Kidney tubule cell (primary cell): ENCODE measurements around the gene DNASE1L1.

Source experiments
- DNase-seq: peaks from one replicate; pipeline ENCODE4 v3.0.0-alpha.2; 2018; ENCODE audit warnings: low spot score

Gene DNASE1L1, protein sequence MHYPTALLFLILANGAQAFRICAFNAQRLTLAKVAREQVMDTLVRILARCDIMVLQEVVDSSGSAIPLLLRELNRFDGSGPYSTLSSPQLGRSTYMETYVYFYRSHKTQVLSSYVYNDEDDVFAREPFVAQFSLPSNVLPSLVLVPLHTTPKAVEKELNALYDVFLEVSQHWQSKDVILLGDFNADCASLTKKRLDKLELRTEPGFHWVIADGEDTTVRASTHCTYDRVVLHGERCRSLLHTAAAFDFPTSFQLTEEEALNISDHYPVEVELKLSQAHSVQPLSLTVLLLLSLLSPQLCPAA

DNA sequence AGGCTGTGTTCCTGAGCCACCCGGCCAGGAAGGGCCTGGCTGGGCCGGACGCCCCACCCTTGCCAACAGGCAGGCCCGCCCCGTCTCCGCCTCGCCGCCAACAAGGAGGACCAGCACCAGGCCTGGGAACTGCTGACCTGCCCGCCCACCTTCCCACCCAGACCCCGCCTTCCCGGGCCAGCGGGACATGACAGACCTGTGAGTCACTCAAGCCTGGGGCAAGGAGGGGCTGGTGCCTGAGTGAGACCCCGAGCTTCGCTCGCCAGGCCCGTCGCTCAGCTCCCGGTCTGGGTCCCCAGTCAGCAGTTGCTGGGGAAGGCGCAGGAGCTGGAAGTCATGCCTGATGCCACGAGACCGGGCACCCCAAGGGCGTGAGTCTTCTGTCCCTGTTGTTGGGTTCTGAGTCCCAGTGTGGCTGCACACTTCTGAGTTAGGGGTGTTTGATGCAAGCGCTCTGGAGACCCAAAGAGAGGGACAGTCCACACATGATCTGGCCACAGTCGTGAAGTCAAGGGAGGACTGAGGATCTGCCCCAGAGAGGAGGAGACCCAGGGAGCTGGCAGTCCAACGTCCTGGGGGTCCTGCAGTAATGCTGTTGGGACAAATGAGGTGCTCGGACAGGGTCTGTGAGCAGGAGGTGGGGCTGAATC, at the start of gene DNASE1L1:
Gene DNASE1L1 (minus strand): TSS at position 33 of the 650 bp plus-strand sequence. CDS start 3,686 bp downstream, outside the sequence.
- DNase-seq, result peak; percentile 75

DNA sequence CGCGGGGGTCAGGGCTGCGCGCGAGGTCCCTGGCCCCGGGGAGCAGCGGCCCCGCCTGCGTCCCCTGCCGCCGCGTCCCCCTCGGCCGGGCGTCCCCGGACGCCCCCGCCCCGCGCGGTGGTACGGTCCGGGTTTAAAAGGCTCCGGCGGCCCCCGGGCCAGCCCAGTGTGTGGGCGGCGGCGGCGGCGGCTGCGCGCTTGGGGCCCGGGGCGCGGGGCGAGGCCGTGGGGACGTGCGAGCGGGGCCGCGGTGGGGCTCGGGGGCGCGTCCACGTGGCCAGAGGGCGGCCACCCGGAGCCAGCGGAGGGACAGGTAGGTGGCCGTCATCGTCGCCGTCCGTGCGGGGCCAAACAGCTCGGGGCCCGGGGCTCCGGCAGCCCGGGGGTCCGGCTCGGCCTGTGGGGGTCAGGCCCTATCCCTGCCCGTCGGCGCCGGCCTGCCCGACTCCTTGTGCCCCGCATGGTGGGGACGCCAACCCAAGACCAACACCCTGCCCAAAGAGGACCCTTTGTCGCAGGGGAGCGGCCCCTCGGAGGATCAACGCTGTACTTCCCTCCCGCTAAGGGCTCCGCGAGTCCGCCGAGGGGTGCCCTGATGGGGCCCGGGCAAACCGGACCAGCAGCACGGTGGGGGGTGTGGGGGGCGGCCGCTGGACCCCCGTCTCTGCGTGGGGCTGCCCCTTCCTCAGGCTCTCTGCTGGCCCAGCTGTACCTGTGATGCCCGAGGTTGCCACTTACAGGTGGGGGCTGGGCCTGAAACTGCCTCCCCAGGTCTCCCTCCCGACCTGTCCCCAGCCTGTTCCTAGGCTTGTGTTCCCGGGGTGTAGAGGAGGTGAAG, 49.3 kb upstream of the DNASE1L1 start, which contains the start of gene PLXNA3:
Gene PLXNA3 (plus strand): TSS at position 166 of the 838 bp plus-strand sequence. CDS start 1,903 bp downstream, outside the sequence.
- peak; percentile 50 for DNase-seq

DNA sequence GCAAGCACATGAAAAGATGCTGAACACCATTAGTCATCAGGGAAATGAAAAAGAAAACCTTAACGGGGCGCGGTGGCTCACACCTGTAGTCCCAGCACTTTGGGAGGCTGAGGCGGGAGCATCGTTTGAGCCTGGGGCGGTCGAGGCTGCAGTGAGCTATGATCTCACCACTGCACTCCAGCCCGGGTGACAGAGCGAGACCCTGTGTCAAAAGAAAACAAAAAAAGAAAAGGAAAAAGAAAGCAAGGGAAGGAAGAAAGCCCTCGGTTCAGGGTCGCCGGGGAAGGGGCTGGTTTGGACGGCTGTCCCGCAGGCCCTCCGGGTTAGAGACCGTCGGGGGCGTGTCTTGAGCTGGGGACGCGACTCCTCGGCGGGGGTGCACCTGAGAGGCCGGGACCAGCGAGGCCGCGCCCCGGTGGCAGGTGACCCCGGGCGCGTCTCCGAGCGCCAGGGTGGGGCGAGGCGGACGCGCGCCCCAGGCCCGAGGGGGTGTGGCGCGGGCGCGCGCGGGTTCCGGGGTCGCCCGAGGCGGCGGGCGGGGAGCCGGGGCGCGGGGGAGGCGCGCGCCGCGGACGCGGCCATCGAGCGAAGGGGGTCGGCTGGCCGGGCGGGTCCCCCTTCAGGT, 48.5 kb upstream of the DNASE1L1 start:
- peak; percentile 61 for DNase-seq

DNA sequence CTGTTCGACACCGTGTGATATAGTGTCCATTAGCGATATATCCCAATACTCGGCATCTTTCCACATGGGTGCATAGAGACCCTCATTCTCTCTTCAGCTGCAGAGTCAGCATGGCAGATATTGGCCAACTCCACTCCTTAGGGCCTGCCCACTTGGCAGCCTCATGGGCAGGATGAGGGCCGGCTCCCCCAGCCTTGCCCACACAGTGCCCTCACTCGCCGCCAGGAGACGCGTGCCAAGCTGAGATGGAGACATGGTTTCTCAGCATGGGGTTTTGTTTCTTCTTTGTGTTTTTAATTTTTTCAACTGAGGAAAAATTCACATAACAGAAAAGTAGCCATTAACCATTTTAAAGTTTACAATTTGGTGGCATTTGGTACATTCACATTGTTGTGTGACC, 43.8 kb upstream of the DNASE1L1 start:
- DNase-seq, result no peak

DNA sequence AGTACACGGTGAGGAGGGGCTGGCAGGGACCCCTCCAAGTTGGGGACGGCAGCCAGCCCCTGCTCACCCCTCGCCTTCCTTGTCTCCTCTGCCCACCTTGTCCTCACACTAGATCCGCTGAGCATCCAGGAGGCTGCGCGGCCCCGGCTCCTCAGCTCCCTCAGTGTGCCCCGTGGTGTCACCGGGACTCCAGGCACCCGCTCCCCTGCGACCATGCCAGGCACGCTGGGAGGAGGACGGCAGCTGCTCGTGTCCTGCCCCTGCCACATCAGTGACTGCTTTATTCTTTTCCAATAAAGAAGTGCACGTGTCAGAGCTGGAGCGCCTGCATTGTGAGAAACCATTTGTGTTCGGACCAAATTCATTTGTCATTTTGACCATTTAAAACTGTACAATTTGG, 41.3 kb upstream of the DNASE1L1 start:
- no peak for DNase-seq

DNA sequence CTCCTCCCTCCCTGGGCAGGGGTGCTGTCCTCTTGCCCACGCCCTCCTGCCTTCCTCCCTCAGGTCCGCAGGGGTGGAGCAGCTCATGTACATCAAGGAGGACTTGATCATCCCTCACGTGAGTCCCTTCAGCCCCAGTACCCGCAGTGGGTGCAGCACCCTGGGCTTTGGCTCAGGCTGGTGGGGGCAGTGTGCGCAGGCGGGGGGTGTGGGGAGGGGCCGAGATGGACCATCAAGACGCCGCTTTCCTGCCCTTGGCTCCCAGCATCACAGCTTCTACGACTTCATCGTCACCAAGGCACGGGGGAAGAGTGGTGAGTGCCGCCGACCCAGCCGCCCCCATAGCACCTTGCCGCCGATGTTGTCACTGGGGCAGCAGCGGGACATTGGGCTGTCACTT, 40.6 kb upstream of the DNASE1L1 start:
- DNase-seq, result no peak

DNA sequence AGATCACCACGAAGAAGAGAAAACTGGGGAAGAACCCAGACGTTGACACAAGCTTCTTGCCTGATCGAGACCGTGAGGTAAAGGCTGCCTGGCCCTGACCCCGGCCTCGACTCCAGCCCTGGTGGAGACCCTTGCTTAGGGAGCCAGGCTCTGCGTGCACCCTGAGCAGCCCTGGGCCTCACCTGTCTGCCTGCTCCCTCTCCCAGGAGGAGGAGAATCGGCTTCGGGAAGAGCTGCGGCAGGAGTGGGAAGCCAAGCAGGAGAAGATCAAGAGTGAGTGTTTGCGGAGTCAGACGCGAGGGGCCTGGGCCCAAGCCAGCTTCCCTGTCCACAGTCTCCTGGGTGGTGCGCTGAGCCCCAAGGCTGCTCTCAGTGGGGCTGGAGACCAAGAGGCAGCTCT, 39.4 kb upstream of the DNASE1L1 start:
- no peak for DNase-seq

DNA sequence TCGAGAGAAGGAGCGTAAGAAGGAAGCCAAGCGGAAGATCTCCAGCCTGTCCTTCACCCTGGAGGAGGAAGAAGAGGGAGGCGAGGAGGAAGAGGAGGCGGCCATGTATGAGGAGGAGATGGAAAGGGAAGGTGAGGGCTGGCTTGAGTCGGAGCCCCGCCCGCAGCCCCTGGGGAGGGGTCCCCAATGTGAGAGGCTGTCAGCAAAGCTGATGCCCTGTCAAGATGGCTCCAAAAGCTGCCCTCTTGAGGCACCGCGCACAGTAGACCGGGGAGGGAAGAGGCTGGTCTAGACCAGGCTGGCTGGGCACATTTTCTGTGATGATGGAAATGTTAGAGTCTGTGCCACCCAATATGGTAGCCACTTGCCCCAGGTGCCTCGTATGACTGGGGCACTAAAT, 37.4 kb upstream of the DNASE1L1 start:
- DNase-seq, result no peak

DNA sequence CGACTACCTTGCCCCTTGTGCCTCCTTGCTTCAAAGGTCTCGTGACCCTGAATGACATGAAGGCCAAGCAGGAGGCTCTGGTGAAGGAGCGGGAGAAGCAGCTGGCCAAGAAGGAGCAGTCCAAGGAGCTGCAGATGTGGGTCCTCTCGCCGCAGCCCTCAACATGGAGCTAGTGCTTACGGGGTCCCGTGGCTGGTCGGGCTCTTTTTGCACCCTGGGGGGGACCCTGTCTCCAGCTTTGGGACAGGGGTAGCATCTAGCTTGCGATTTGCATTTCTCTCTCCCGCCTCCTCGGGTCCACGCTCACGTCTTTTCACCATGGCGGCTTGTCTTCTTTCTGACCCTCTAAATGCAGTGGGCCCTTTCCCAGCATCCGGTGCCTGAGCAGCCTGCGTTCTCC, 36.7 kb upstream of the DNASE1L1 start:
- DNase-seq, result no peak

DNA sequence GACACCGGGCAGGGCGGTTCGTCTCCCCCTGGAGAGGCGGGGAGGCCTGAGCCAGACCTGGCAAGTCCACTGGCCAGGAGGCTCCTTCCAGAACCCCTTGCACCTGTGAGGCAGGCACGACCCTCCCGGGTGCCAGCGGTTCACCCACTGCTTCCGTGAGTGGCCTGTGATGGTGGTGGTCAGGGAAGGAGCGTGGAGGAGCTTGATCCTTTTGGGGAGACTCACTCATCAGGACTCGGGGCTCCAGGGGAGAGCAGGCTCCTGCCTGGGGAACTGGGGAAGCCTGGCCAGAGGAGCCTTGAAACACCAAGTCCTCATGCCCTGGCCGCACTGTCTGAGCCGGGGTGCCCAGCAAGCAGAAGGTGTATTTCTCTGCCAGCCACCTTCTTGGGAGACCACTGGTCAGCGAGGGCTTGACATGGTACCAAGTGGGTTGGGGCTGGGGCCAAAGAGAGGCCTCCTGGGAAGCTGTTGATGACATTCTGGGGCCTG, 35.7 kb upstream of the DNASE1L1 start:
- no peak for DNase-seq

DNA sequence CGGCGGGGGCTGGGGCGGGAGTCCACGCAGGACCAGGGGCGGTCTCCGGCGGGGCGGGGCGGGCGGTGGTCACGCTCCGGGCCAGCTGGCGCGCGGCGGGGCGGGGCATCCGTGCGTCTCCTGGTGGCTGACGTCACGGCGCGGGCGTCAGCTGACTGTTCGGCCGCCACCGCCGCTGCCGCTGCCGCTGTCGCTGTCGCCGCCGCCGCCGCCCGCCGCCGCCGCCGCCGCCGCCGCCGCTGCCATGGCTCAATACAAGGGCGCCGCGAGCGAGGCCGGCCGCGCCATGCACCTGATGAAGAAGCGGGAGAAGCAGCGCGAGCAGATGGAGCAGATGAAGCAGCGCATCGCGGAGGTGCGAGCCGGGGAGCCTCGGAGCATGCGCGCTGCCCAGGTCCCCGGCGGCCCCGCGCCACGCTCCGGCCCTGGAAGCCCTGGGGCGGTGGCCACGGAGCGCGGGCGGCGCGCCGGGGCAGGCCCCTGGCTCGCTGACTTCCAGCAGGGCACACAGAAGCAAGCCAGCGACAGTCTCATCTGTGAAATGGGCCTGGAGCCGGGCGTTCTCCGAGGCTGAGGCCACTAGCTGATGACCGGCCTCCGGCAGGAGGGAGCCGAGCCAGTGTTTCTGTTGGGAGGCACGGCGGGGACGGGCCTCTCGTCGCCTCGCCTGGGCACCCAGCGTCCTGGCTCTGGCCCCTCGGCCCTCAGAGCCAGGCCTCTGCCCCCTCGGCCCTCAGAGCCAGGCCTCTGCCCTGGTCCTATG, 35.1 kb upstream of the DNASE1L1 start, which contains the start of gene FAM50A:
Gene FAM50A (plus strand): TSS at position 150 of the 763 bp plus-strand sequence. CDS start 95 bp downstream, at position 245.
- peak; percentile 63 for DNase-seq

DNA sequence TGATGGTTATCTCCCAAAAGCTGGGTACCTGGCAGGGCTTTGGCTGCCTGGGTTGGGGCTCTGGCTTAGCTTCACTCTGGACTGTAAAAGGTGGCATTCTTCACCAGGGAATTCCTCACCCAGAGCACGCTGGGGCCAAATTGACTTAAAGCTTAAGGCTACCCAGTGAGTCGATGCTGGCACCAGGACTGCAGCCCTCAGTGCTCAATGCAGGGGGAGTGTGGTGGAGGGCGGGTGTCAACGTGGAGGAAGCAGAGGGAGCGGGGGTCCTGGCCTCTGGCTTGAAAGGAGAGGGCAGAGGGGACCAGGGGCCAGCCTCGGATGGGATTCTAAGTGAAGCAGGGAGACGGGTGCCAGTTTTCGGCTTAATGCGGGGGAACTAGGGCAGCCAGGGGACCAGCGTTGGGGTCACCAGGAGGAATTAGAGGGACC, 34.4 kb upstream of the DNASE1L1 start:
- no peak for DNase-seq

DNA sequence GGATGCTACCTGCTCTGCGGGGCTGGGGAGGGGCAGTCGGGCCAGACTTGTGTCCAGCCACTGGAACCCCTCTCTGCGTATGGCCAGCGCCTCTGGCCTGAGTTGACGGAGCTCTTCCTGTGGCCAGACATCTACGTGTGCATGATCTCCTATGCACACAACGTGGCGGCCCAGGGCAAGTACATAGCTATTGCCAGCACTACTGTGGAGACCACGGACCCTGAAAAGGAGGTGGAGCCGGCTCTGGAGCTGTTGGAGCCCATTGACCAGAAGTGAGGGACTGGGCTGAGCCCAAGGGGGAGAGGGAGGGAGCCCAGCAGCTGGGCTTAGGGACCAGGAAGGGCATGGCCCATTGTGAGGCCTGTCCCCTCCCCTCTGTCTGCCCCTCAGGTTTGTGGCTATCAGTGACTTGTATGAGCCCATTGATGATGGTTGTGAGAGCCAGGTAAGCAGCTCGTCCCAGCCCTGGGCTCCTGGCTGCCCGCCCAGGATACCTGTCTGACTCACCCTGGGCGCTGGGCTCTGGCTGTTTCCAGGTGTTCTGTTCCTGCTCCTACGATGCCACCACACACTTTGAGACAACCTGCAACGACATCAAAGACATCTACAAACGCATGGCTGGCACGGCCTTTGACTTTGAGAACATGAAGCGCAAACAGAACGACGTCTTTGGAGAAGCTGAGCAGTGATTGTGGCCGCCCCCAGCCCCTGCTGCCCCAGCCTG, 33.1 kb upstream of the DNASE1L1 start:
- peak; percentile 34 for DNase-seq

DNA sequence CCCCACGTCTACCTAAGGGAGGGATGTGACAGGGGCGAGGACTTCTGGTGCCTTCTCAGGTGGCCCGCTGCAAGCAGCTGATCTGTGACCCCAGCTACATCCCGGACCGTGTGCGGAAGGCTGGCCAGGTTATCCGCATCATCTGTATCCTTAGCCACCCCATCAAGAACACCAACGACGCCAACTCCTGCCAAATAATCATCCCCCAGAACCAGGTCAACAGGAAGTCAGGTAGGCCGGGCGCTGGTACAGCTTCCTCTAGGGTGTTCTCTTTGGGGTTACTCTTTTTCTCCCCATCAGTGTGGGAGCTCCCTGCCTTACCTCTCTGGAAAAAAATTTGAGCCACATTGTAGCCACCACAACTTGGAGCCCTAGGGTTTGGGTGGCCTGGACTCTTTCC, 32.5 kb upstream of the DNASE1L1 start:
- DNase-seq, result no peak

DNA sequence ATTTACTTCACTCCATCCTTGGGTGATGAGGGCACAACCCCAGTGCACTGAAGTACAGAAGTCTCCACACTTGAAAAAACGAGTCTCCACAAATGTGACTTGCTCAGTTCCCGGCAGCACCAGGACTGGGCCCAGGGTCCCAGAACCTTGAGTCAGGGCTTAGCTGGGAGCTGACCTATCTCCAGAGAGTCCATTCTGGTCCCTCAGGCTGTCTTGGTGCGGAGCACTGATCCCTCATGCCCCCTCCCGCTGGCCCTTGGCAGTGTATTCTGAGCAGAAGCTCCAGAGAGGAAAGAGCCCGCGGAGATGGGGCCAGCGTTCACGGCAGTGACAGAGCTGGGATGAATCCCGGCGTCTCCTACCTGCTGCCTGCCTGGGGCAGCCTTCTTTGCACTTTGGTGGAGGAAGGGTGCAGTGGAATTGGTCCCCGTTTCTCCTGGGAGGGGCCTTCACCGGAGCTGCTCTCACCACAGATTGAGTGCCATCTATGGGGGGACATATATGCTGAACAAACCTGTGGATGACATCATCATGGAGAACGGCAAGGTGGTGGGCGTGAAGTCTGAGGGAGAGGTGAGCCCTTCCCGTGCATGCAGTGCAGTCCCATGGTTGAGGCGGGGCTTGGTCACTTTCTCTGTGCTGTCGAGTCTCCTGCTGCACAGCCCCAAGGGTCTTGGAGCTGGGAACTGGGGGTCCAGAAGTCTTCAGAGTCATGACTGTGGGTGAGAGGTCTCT, 31.7 kb upstream of the DNASE1L1 start:
- no peak for DNase-seq

DNA sequence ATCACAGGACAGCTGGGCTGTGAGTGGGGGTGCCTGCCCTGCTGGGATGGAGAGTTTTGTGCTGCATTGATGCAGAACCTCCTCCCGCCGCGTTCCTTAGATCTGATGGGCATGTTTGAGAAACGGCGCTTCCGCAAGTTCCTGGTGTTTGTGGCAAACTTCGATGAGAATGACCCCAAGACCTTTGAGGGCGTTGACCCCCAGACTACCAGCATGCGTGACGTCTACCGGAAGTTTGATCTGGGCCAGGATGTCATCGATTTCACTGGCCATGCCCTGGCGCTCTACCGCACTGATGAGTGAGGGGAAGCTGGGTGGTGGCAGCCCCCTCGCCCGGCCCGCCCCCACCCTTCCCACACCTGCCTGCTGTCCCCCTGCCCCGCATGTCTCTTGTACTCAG, 30.8 kb upstream of the DNASE1L1 start:
- DNase-seq, result no peak

DNA sequence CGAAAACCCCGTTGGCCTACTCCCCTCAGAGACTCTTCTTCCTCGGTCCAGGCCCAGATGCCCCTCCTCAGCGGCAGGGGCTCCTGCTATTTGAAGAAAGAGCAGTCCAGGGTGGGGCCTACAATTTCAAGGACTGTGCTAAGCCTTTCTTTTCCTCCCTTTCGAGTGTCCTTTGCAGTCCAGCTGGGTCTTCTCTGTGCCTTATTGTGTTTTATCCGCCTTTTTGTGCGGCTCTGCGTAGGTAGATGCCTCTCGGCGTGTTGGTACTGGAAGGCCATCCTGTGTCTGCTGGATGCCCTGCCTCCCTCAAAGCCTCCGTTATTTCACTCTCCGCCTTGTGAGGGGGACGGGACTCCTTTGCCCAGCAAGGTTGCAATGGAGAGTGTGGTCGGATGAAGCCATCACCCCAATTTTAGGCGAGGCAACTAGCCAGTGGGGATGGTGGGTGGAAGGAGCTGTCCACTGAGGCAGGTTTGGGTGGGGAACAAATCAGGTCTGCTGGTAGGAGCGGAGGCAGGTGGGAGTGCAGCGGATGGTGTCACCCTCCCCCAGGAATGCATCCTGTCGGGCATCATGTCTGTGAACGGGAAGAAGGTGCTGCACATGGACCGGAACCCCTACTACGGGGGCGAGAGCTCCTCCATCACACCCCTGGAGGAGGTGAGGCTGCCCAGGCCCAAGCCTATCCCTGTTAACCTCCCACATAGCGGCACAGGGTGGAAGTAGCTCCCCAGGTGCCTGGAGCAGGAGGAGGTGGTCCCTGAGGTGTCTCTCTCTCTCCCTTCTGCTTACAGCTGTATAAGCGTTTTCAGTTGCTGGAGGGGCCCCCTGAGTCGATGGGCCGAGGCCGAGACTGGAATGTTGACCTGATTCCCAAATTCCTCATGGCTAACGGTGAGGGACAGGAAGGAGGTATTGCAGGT, 29.2 kb upstream of the DNASE1L1 start:
- no peak for DNase-seq

DNA sequence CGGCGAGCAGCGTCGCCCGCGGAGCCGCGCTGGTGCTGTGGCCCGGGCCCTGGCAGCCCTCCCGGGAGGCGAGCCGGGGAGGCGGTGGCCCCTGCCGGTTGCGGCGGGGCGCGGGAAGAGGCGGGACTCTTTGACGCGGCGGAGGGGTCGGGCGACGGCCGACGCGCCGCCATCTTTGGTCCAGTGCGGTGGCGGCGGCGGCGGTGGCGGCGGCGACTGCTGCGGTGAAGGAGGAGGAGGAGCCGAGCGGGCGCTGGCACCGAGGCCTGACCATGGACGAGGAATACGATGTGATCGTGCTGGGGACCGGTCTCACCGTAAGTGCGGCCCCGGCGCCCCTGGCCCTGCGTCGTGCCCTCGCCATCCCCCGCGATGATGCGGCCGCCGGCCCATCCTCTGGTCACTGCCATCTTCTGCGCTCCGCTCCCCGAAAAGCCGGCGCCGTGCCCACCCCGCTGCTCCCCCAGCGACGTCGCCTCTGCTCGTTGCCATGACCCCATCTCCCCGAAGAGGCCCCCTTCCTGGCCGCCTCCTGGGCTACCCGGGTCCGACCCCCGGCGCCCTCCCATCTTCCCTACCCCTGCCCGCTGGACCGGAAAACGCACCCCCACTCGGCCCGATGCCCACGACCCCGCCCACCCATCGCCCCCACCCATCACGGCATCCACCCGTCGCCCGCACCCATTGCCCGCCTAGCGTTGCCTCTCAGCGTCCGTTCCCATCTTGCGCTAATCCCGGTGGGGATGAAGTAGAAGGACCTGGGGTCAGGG, 28.1 kb upstream of the DNASE1L1 start, which contains the start of gene GDI1:
Gene GDI1 (plus strand): TSS at position 172 of the 770 bp plus-strand sequence. CDS start 101 bp downstream, at position 273.
- DNase-seq, result peak; percentile 62
